Measurements from ENCODE around the gene PAPOLA.

The PAPOLA gene

DNA sequence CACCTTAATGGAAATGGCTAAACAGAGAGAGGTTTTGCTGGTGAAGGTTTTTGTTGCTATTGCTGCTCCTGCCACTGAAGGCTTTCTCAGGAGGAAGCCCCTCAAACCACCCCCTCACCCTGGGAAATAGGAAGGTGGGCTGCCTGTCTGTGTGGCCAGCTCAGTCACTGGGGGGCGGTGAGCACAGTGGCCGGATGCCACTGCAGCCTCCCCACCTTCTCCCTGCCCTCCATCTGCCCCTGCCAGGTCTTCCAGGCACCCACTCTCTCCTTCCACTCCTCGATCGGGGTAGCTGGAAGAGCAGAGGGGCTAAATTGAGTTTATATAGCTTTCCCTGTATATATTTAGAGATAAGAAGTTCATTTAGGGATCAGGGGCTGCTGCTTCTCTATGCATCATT, 80.8 kb downstream of the PAPOLA start:
- no peak for DNase-seq (ENCODE audit: extremely low read depth, low read depth)
- TF ChIP-seq CTCF (IDR thresholded peaks at IDR 0.05; ENCODE audit: low read depth, low read length, missing control alignments) = no peak
- no peak overlapping the region for H3K4me3 ChIP-seq (replicated peaks; ENCODE audit: low read depth, low read length)

DNA sequence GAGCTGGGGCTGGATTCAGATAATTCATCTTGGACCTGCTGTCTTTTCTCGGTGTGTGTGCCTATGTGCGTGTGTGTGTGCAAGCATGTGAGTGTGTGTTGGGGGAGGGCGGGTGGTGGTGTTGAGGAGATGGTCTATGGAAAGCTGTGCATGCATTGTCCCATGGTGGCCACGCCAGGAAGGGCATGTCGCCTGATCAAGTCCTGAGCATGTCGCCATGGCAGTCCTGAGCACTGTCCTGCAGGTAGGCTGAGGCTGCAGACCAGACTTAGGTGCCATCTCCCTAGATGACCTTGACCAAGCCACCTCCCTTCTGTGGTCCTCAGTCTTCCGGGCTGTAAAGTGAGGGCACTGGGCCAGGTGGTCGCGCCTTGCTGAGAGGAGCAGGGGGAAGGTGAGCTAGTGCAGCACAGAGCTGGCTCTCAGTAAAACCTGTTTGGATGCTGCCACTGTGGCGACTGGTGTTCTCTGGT, 81.4 kb downstream of the PAPOLA start:
- no peak overlapping the region for H3K4me3 ChIP-seq (replicated peaks; ENCODE audit: low read depth, low read length)
- TF ChIP-seq CTCF (IDR thresholded peaks at IDR 0.05; ENCODE audit: low read depth, low read length, missing control alignments) = no peak
- DNase-seq (ENCODE audit: extremely low read depth, low read depth) = no peak

DNA sequence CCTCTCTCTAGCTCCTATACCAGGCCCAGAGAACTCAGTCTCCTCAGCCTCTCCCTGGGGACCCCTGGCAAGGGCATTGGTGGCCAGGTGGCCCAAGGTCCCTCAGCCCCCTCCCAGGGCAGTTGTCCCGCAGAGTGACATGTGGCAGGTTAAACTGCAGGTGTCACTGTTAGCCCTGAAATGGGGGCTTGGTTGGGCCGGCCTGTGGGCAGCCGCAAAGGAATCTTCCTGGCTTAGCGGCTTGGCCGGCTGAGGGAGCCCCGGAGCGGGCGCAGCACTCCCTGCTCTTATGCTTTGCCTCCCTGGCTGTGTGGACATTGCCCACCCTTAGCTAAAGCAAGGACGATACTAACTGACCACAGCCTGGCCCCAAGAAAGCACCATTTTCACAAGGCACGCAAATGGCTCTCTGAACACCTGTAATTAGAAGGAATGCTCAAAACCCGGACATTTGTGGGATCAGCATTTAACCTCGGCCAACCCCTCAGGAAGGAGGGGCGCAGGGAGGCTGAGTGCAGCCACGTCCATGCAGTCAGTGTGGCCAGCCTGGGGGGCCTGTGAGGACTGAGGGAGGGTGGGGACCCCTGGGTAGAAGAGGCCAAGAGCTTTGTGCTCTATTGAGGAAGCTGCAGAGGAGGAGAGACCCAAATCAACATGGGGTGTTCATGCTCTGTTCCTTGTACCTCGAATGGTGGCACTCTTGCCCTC, 82.2 kb downstream of the PAPOLA start:
- TF ChIP-seq CTCF (IDR thresholded peaks at IDR 0.05; ENCODE audit: low read depth, low read length, missing control alignments) = no peak
- no peak overlapping the region for H3K4me3 ChIP-seq (replicated peaks; ENCODE audit: low read depth, low read length)
- no peak for DNase-seq (ENCODE audit: extremely low read depth, low read depth)

DNA sequence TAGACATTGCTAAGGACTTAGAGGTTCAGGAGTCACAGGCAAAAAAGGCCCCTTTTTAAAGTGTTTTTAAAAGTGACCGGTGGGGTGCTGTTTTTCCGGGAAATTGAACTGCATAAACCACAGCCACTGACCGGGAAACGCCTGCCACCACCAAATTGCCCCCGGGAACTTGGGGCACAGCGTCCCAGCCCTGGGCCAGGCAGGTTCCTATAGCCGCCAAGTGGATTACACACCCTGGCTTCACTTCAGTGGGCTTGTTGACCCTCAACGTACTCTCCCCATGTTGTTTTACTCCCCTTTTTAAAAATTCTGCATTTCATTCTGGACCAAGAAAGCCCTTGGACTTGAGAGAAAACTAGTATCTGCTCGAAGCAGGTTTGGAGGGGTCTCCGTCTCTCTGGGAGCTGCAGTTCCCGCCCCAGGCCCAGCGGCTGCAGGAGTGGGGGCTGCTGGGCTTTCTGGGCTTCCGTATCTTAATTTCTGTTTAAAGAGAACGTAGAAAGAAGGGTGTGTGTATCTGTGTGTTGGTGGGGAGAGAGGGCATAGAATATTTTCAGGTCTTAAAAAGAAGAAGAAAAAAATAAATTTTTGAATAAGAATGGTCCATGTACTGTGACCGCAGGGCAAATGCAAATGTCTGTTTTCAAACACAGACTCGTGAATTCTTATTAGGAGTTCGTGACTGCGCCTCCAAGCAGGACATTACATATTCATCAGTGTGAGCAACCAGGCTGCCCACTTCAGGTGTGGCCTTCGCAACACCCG, 82.9 kb downstream of the PAPOLA start:
- DNase-seq (ENCODE audit: extremely low read depth, low read depth) = no peak
- no peak for TF ChIP-seq CTCF (IDR thresholded peaks at IDR 0.05; ENCODE audit: low read depth, low read length, missing control alignments)
- H3K4me3 ChIP-seq (replicated peaks; ENCODE audit: low read depth, low read length) = no peak overlapping the region

DNA sequence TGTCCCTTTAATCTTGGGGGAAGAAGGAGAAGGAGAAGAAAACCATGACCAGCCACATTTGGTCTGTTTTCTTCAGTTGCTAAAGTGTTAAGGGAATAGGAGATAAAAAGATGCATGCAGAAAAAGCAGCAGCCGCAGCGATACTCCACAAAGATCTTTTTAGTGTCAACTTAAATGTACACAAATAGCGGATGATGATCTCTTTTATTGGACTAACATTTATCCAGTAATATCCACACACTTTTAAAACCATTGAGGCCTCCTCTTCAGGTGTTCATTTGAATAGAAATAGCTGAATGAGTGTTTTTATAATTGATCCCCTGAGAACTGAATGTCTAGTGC, 83.5 kb downstream of the PAPOLA start:
- no peak for TF ChIP-seq CTCF (IDR thresholded peaks at IDR 0.05; ENCODE audit: low read depth, low read length, missing control alignments)
- H3K4me3 ChIP-seq (replicated peaks; ENCODE audit: low read depth, low read length) = no peak overlapping the region
- no peak for DNase-seq (ENCODE audit: extremely low read depth, low read depth)

GRCh38 chr14:96586056-96586455, 83.9 kb downstream of the PAPOLA start:
- TF ChIP-seq CTCF (IDR thresholded peaks at IDR 0.05; ENCODE audit: low read depth, low read length, missing control alignments) = no peak
- DNase-seq (ENCODE audit: extremely low read depth, low read depth) = no peak
- no peak overlapping the region for H3K4me3 ChIP-seq (replicated peaks; ENCODE audit: low read depth, low read length)
